Measurements from ENCODE around the gene ZMYM5. TPM values are rescaled to one million over a fixed set of nuclear protein-coding genes. Genes with fewer than 3 reads are reported as not detected.
A peak's percentile ranks its signal among the peaks of the same experiment; 100 is the strongest.
"Not testable (repeated sequence)": the region's sequence is repeated elsewhere in the genome, so short reads cannot be mapped to it uniquely, and the experiment has no call there.

The ZMYM5 gene
- total RNA-seq, 1 donor from 2014 or later: 7.5 TPM

- H3K4me1 ChIP-seq: peaks cover 44% of the 10 kb centered on the region
- peak; percentile 28 for DNase-seq
- peak overlapping the region; percentile 98 for H3K27ac ChIP-seq (replicated peaks)
- H3K36me3 ChIP-seq: no peaks in the 10 kb centered on the region
- intact Hi-C loops (cut with micrococcal nuclease): loop anchor here (10.0 kb wide), 1 partner anchor 102 kb away; no protein-coding TSS in a partner anchor
- H3K27me3 ChIP-seq (ENCODE audit: low read depth): no peaks in the 10 kb centered on the region
- TF ChIP-seq CTCF (IDR thresholded peaks at IDR 0.05; ENCODE audit: borderline replicate concordance): no peak
- H3K9me3 ChIP-seq (replicated peaks): no peaks in the 10 kb centered on the region
- H3K4me3 ChIP-seq: peak overlapping the region; percentile 85
Observed at GRCh38 chr13:19862481-19863313, 752 bp downstream of the ZMYM5 start.

GRCh38 chr13:19861762-19862161 is 1.7 kb downstream of the ZMYM5 start:
- no peak for DNase-seq
- peaks cover 4% of the 10 kb centered on the region for H3K36me3 ChIP-seq
- no peak for TF ChIP-seq CTCF (IDR thresholded peaks at IDR 0.05; ENCODE audit: borderline replicate concordance)
- intact Hi-C loops (cut with micrococcal nuclease): loop anchor here (10.0 kb wide), 1 partner anchor 103 kb away; no protein-coding TSS in a partner anchor
- peaks cover 44% of the 10 kb centered on the region for H3K4me1 ChIP-seq
- H3K4me3 ChIP-seq: peak overlapping the region; percentile 85
- H3K27me3 ChIP-seq (ENCODE audit: low read depth): no peaks in the 10 kb centered on the region
- H3K27ac ChIP-seq (replicated peaks): peak overlapping the region; percentile 98
- H3K9me3 ChIP-seq (replicated peaks): no peaks in the 10 kb centered on the region

- Histone ChIP-seq H3K27ac (replicated peaks) (peak overlapping the region; percentile 98), H3K4me1 (peaks cover 44% of the 10 kb centered on the region), H3K36me3 (peaks cover 4% of the 10 kb centered on the region), H3K27me3 (ENCODE audit: low read depth) (no peaks in the 10 kb centered on the region), H3K9me3 (replicated peaks) (no peaks in the 10 kb centered on the region), H3K4me3 (peak overlapping the region; percentile 85)
- intact Hi-C loops (cut with micrococcal nuclease): loop anchor here (10.0 kb wide), 1 partner anchor 104 kb away; no protein-coding TSS in a partner anchor
- DNase-seq: no peak
- TF ChIP-seq CTCF (IDR thresholded peaks at IDR 0.05; ENCODE audit: borderline replicate concordance): no peak
Observed at GRCh38 chr13:19860884-19861655, 2.4 kb downstream of the ZMYM5 start.

GRCh38 chr13:19857637-19858036 is 5.8 kb downstream of the ZMYM5 start:
- H3K4me3 ChIP-seq; H3K27me3 ChIP-seq (ENCODE audit: low read depth); H3K27ac ChIP-seq (replicated peaks); intact Hi-C loops (cut with micrococcal nuclease); H3K9me3 ChIP-seq (replicated peaks); DNase-seq: not testable (repeated sequence)
- Histone ChIP-seq H3K4me1 (peaks cover 22% of the 10 kb centered on the region), H3K36me3 (peaks cover 20% of the 10 kb centered on the region)

GRCh38 chr13:19852766-19853165 is 10.7 kb downstream of the ZMYM5 start:
- Histone ChIP-seq H3K27ac (replicated peaks) (no peak overlapping the region), H3K36me3 (peaks cover 59% of the 10 kb centered on the region), H3K27me3 (ENCODE audit: low read depth) (no peaks in the 10 kb centered on the region), H3K4me3 (no peak overlapping the region), H3K9me3 (replicated peaks) (no peaks in the 10 kb centered on the region), H3K4me1 (no peaks in the 10 kb centered on the region)
- DNase-seq: no peak
- no peak for TF ChIP-seq CTCF (IDR thresholded peaks at IDR 0.05; ENCODE audit: borderline replicate concordance)
- intact Hi-C loops (cut with micrococcal nuclease): no loop called here

Data from left ventricle myocardium inferior (tissue), 1 donor.